IPS DF 19.7 (cell line): Measurements from ENCODE around the gene NDUFB6.
"Not testable (repeated sequence)": the region's sequence is repeated elsewhere in the genome, so short reads cannot be mapped to it uniquely, and the experiment has no call there.

Experiments used
- DNase-seq: peaks from one replicate; pipeline ENCODE4 v3.0.0-alpha.2; 2013; ENCODE audit warnings: low read depth, low spot score

NDUFB6 gene

DNA sequence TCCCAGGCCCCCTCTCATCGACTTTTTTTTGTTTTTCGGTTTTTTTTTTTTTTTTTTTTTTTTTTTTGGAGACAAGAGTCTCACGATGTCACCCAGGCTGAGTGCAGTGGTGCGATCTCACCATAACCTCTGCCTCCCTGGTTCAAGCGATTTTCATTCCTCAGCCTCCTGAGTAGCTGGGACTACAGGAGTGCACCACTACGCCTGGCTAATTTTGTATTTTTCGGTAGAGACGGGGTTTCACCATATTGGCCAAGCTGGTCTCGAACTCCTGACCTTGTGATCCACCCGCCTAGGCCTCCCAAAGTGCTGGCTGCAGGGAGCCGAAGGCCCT, 48.4 kb downstream of the NDUFB6 start:
- not testable (repeated sequence) for DNase-seq

DNA sequence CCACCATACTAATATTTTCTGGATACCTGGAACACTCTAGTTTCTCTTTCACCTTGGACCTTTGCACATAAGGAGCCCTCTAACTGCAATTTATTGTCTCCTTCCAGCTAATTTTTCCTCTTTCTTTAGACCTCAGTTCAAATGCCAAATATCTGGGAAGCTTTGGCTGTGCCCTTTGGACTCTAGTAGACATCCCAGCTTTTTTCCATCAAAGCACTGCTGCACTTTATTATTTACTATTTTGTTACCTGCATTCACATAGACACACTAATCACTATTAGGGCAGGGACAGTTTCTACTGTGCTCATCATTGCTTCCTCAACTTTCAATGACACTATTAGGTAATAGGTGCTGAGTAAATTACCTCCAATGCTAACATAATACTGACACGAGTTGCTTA, 49.0 kb downstream of the NDUFB6 start:
- no peak for DNase-seq

DNA sequence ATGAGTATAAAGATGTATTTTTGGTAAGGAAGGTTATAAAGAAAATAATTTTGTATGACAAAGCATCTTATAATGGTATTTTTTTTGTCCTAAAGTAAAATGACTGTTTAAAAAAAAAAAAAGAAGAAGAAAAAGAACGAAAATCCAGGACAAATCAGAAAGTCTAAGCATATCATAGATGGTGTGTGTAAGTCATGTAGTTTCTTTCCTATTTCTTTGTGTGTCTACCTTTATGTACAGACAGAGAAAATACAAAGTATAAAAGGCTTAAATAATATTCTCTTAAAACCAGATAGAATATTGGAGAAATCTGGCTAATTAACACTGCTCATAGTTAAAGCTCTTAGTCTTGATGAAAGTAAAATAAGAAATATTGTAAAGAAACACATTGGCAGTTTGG, 54.7 kb downstream of the NDUFB6 start:
- no peak for DNase-seq

DNA sequence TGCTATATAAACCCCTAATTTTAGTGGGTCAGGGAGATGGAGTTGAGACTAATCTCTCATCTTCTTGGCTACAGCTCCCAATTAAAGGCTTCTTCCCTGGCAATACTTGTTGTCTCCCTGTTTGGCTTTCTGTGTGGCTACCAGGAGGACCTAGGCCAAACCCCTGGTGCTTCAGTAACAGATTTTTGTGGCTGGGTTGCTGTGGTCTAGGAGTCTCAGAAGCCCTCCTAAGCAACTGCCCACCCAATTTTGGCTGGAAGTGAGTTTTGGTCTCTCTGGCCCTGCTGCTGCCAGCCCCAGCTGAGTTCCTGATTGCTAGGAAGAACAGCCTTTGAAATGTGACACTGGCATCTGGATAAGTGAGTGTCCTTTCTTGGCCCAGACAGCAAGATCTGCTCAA, 56.7 kb downstream of the NDUFB6 start:
- DNase-seq, result no peak

DNA sequence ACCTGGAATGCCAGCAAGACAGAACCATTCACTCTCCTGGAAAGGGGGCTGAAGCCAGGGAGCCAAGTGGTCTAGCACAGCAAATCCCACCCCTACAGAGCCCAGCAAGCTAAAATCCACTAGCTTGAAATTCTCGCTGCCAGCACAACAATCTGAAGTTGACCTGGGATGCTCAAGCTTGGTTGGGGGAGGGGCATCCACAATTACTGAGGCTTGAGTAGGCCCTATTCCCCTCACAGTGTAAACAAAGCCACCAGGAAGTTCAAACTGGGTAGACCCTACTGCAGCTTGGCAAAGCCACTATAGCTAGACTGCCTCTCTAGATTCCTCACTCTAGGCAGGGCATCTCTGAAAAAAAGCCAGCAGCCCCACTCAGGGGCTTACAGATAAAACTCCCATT, 64.2 kb downstream of the NDUFB6 start:
- no peak for DNase-seq

DNA sequence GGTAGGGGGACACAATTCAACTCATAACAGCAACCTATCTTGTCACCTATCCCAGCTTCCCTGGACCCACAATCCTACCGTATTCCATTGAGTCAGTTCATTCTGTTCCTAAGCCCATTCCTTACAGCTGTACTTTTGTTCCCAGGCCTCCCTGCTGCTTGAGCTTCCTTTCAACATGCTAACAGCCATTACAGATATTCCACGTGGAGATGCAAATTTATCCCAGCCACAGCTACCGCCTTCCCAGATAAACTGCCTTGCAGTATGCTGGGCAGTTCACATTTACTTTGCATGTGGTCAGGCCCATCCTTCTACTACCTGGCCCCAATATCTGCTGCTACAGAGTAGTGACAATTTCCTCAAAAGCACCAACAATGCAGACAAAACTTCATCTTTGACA, 70.0 kb downstream of the NDUFB6 start:
- no peak for DNase-seq
